Non-pigmented ciliary epithelial cell (primary cell): ENCODE measurements around the gene MMP20.

ENCODE experiments used
- DNase-seq: peaks from one replicate; pipeline ENCODE4 v3.0.0-alpha.2; 2010; ENCODE audit warnings: low read depth

The MMP20 gene

GRCh38 chr11:102592634-102593581 is 32.2 kb downstream of the MMP20 start:
- no peak for DNase-seq

GRCh38 chr11:102592131-102592530 is 33.0 kb downstream of the MMP20 start:
- DNase-seq, result no peak

- no peak for DNase-seq
Observed at GRCh38 chr11:102591160-102591718, 33.9 kb downstream of the MMP20 start.

DNA sequence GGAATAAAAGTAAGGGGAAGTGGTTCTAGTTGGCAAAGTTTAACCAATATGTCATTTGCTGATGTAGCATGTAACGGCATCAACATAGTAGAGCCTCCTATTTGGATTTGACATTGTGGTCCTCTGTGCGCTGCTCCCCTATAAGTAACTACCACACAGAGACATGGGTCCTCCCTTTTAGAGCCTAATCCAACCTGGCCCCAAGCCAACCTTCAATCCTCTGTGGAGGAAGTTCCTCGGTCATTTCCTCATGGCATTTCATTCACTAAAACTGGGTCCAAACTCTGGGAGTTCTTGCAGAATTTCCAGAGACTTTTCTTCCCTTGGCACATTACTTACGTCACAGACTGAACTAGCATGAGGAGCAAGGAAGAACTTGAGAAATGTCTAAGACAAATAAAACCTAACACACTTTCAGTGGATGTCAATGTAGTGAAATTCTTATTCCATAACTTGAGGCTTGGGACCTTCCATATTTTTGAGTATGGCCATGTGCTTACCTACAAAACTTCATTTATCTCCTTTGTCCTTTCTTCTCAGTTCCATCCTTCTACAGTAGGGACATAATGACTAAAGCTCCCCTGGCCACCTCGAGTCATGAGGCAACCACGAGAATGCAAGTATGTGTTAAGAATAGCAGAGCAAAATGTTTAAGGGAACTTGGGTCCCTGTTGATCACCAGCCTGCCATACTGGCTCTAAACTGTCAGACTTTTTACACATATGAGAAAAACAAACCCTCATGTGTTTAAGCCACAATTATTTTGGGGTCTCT is 34.7 kb downstream of the MMP20 start:
- DNase-seq, result no peak

- no peak for DNase-seq
Observed at GRCh38 chr11:102589047-102589459, 36.1 kb downstream of the MMP20 start.

DNA sequence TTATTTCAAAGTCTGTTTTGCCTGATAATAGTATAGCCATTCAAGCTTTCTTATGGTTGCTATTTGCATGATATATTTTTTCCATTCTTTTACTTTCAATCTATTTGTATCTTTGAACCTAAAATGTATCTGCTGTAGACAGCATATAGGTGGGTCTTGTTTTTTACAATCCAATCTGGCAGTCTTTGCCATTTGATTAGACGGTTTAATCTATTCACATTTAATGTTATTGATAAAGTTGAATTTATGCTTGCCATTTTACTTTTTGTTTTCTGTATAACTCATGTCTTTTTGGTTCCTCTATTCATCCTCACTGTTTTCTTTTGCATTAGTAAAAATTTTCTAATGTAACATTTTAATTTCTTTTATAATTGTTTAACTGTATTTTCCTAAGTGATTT is 37.4 kb downstream of the MMP20 start:
- no peak for DNase-seq

DNA sequence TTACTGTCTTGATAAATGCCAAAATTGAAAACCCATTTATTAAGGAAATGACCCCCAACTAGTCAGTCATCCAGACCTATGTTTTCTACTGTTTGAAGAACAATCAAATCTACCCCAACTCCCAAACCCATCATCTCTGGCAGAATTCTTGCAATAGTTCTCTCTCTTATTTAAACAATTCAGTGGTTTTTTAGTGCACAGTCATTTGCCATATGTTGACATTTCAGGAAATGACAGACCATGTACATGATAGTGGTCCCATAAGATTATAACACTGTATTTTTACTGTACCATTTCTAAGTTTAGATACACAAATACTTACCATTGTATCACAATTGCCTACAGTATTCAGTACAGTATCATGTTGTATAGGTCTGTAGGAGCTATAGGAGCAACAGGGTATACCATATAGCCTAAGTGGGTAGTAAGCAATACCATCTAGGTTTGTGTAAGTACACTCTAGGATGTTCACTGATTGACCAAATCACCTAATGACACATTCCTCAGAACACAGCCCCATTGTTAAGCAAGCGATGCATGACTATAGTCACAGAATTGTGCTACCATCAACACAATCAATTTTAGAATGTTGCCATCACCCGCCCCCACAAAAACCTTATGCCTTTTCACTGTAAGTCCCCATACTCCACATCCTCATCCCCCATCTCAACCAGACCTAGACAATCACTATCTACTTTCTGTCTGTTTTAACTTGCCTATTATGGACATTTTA is 41.8 kb downstream of the MMP20 start:
- no peak for DNase-seq

- no peak for DNase-seq
Observed at GRCh38 chr11:102582140-102582539, 43.0 kb downstream of the MMP20 start.

GRCh38 chr11:102581066-102581465 is 44.1 kb downstream of the MMP20 start:
- no peak for DNase-seq

DNA sequence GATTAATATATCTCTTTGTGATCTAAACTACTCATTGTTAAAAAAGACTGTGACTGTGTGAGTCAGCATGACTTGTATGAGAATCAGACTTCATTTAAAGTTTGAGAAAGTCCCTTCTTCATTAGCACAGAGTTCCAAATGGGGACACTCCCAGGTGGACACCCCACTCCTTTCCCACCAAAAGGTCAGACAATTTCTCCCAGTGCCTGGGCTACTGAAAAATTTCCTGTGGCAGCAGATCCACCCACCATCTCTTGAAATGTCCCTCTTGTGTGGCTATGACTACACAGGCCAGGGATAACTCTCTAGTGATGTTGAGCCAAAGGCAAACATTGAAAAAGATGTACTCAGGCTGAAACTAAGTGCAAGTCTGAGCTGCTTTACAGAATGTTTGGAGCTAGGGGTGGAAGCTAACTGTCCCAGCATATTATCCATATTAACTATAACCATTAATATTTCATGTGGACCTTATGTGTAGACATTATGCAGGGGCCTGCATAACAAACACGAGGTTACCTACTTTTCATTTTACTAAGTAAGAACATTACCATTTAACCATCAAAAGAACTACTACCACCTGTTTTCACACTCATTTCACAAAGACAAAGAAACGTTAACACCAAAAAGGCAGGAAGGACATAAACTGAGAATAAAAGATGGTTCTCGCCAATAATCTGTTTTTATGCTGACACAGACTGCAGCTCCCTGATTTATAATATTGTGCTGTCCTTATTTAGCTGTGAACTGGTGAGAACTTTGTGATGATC is 44.8 kb downstream of the MMP20 start:
- DNase-seq, result no peak

DNA sequence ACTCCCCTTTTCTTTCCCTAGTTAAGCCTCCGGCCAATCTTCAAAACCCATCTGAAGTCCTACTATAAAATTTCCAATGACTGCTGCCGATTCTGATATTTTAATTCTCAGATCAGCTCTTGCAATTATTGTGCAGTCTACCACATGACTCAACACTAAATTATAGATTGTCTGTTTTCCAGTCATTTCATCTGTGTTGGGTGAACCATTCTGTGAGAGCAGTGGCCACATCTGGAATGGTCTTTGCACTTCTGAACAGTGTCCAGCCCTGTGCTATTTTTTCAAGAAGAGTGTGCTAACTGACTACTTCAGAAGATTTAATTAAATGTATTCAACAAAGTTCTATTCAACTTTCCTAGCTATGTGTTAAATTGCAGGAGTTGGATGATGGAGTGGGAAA is 47.4 kb downstream of the MMP20 start:
- no peak for DNase-seq

- DNase-seq, result no peak
Observed at GRCh38 chr11:102577182-102577581, 48.0 kb downstream of the MMP20 start.

DNA sequence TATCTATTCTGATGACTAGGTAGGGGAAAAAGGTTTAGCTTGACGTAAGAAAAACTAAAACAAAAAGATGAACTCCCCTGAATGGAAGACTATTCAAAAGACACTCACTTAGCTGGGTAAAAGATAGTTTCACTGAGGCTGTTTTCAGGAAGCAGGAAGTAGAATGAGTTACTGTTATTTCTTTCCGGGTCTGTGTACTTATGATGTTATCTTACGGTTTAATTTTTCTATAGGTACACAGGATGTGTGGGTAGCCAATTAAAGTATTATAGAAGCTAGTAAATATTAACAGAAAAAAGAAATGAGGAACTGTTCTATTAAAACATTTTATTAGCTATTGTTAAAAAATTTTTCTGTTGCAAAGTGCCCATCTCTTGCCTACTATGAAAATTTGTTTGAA is 48.8 kb downstream of the MMP20 start:
- no peak for DNase-seq

DNA sequence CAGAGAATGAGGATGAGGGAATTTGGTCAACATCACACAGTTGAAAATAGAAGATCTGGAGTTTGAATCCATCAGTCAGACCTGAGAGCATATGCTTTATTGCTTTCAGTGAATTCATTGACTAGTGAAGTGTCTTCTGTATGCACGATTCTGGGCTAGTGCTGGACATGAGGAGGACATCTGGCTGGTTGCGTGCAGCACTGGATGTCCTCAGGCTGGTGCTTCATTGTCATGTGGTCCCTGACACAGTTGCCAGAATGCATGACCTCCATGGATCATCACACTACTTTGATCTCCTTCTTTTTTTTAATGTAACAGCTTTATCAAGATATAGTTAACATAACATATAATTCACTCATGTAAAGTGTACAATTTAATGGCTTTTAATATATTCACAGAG is 50.1 kb downstream of the MMP20 start:
- no peak for DNase-seq

DNA sequence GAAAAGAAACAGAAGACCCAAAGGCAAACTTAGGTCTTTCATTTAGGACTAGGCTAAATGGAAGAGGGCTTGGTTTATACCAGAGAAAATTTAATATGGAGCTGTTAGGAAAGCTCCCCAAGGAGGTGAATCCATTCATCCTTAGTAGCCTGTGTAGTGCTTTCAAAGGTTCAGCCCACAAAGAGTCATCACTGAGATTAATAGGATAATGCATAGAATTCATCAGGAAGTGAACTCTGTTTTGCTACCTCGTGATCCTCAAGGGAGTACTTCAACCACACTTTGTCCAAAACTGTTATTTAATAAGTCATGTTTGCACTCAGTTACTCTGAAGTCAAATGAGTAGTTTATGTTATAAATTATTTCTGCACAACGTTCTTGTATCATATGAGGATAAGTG is 51.3 kb downstream of the MMP20 start:
- DNase-seq, result no peak

DNA sequence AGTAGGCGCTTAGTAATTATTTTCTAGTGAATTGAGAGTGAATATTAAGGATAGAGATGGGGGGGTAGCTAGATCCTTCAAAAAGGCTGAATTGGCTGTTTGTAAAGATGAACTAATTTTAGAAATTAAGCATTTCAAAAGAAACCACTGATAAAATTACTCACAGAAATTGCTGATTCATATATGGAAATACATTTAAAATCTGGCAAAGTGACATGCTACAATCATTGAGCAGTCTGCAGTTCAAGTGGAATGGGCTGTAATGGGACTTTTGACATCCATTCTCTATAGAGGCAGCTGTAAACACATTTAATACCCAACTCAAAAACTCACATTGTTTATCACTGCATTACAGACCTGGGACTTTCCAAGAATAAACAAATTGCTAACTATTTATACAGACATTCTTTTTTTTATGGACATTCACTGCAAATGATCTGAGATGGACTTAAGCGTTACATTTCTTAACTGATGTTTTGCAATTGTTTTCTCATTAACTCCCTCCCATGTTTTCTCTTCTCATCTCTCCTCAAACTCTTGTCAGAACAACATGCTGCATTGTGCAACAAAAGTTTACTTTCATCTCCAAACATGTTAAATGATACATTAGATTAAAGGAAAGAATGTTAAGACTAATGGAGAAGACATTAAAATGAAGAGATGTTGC is 52.4 kb downstream of the MMP20 start:
- DNase-seq, result no peak

DNA sequence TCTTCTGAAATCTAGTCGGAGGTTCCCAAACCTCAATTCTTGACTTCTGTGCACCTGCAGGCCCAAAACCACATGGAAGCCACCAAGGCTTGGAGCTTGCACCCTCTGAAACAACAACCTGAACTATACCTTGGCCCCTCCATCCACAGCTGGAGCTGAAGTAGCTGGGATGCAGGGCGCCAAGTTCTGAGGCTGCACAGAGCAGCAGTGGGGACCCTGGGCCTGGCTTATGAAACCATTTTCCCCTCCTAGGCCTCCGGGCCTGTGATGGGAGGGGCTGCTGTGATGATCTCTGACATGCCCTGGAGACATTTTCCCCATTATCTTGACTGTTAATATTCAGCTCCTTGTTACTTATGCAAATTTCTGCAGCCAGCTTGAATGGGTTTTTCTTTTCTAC is 56.3 kb downstream of the MMP20 start:
- no peak for DNase-seq

DNA sequence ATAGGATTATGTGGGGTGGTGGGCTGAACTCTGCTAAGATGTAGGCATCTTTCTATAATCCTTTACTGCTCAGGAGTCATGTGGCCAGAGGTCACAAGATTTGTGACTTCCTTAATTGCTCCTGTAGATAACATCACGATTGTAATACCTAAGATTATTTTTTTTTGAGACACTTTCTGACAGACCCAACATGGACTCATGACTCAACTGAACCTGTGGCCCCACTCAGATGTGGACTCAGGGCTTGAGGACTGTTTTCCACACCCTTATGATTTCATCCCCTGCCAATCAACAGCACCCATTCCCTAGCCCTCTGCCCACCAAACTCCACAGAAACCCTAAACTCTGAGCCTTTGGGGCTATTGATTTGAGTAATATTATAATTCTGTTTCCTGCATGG is 59.0 kb downstream of the MMP20 start:
- no peak for DNase-seq

- peak; percentile 43 for DNase-seq
Observed at GRCh38 chr11:102564110-102564509, 61.0 kb downstream of the MMP20 start.

DNA sequence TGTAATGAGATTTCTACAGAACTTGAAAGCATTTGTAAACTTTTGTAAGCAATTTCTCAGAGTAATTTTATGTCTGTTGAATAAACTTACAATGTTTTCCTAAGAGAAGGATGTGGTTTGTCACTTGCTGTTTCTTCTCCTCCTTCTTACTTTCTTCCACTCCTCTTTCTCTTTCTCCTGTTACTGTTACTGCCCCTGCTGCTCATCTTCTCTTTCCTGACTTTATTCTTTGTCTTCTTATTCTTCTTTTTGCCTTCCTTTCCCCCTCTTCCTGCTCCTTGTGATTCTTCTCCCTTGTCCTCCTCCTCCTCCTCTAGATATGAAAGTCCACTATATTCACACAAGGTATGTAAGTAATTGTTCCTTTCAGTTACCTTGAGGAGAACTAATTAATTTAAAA is 63.5 kb downstream of the MMP20 start:
- DNase-seq, result no peak

- peak; percentile 42 for DNase-seq
Observed at GRCh38 chr11:102560555-102561011, 64.5 kb downstream of the MMP20 start.
